GM06990 (cell line): Measurements from ENCODE around the gene IGF1.
A peak's percentile ranks its signal among the peaks of the same experiment; 100 is the strongest.

Experiments
- DNase-seq: peaks from one replicate; pipeline ENCODE4 v3.0.0-alpha.2; 2011; ENCODE audit not compliant: insufficient read length; ENCODE audit errors: extremely low read depth
- H3K27me3 ChIP-seq: replicated peaks from 2 replicates; pipeline ENCODE4 v1.6.0; 2011; ENCODE audit warnings: low read length; ENCODE audit not compliant: control insufficient read depth, insufficient read depth
- H3K36me3 ChIP-seq: 2 replicates; pipeline ENCODE4 v1.5.1; 2011; ENCODE audit warnings: low read length; ENCODE audit not compliant: control insufficient read depth, insufficient read depth
- H3K4me3 ChIP-seq: replicated peaks from 2 replicates; pipeline ENCODE4 v1.5.1; 2011; ENCODE audit warnings: low read depth, mild to moderate bottlenecking, control low read depth, low read length
- CTCF ChIP-seq: IDR thresholded peaks from 2 replicates; pipeline ENCODE4 v1.5.1; 2011; ENCODE audit warnings: low read length, control low read depth, mild to moderate bottlenecking, inconsistent platforms; ENCODE audit not compliant: insufficient read depth, poor library complexity, severe bottlenecking

Gene IGF1

GRCh38 chr12:102401087-102401486 lies 79.3 kb downstream of the IGF1 start:
- Histone ChIP-seq H3K4me3 (no peak overlapping the region), H3K27me3 (no peaks in the 10 kb centered on the region), H3K36me3 (no peaks in the 10 kb centered on the region)
- no peak for DNase-seq
- no peak for TF ChIP-seq CTCF

- Histone ChIP-seq H3K27me3 (no peaks in the 10 kb centered on the region), H3K36me3 (no peaks in the 10 kb centered on the region), H3K4me3 (no peak overlapping the region)
- DNase-seq: no peak
- TF ChIP-seq CTCF: no peak
These were observed 80.7 kb downstream of the IGF1 start for GRCh38 chr12:102399653-102400052.

GRCh38 chr12:102396276-102396675 lies 84.1 kb downstream of the IGF1 start:
- TF ChIP-seq CTCF: no peak
- no peak for DNase-seq
- Histone ChIP-seq H3K4me3 (no peak overlapping the region), H3K36me3 (no peaks in the 10 kb centered on the region), H3K27me3 (no peaks in the 10 kb centered on the region)

DNA sequence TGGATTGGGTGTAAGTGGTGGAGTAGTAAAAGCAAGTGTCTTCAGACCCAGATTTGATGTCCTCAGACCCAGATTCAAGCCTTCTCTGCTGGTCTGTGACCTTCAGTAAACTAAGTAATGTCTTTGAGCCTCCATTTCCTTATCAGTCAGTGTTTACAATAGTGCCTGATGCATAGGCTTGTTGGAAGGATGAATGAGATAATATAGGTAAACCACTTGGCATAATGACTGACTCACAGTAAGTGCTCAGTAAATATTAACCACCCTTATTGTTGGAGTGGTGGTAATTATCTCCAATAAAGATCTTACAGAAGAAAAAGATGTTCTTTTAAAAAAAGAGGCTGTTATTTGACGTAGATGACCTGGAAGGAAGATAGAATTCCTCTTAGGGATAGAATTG lies 86.2 kb downstream of the IGF1 start:
- no peak for TF ChIP-seq CTCF
- Histone ChIP-seq H3K4me3 (no peak overlapping the region), H3K36me3 (no peaks in the 10 kb centered on the region), H3K27me3 (no peaks in the 10 kb centered on the region)
- DNase-seq: no peak

DNA sequence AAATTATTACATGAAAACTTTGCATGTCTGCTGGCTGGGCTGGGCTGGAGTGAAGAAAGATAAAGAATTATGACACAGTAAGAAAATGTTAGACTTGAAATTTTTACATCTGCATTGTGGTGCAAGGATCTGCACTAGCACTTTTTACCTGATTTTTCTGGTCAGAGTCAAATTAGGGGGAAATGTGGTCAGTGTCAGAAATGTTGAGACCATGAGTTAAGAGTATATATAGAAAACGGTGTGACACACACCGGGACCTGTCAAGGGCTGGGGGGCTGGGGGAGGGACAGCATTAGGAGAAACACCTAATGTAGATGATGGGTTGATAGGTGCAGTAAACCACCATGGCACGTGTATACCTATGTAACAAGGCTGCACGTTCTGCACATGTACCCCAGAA lies 90.3 kb downstream of the IGF1 start:
- no peak for TF ChIP-seq CTCF
- H3K27me3 ChIP-seq: no peaks in the 10 kb centered on the region
- DNase-seq: peak; percentile 9
- no peak overlapping the region for H3K4me3 ChIP-seq
- no peaks in the 10 kb centered on the region for H3K36me3 ChIP-seq

- H3K4me3 ChIP-seq: no peak overlapping the region
- H3K36me3 ChIP-seq: no peaks in the 10 kb centered on the region
- no peaks in the 10 kb centered on the region for H3K27me3 ChIP-seq
- TF ChIP-seq CTCF: no peak
- DNase-seq: no peak
These were observed 91.9 kb downstream of the IGF1 start for GRCh38 chr12:102388469-102388868.
